OCI-LY3 (cell line): Measurements from ENCODE around the gene WDR11.

ENCODE experiments used
- H2AFZ ChIP-seq: fragments of 200-600, 300-600 bp; shearing (Covaris generic); 2 replicates; pipeline ENCODE4 v1.6.0; 2014; ENCODE audit warnings: antibody characterized with exemption, low read depth, low read length
- H3K27ac ChIP-seq: fragments of 200-600, 300-600 bp; sonication (generic); 2 replicates; pipeline ENCODE4 v1.5.1; 2014; ENCODE audit warnings: mild to moderate bottlenecking, low read length, moderate library complexity, mixed read lengths
- H3K27me3 ChIP-seq: fragments of 200-600, 300-600 bp; sonication (generic); 2 replicates; pipeline ENCODE4 v1.6.1; 2014; ENCODE audit warnings: low read depth, low read length, mixed read lengths
- H3K36me3 ChIP-seq: fragments of 200-600, 300-600 bp; sonication (generic); replicated peaks from 2 replicates; pipeline ENCODE3; 2014; ENCODE audit warnings: low read depth, low read length, mixed read lengths
- H3K4me1 ChIP-seq: fragments of 300-600, 200-600 bp; sonication (generic); 2 replicates; pipeline ENCODE4 v1.6.1; 2014; ENCODE audit warnings: low read length, mixed read lengths
- H3K4me2 ChIP-seq: fragments of 200-600, 300-600 bp; sonication (generic); 2 replicates; pipeline ENCODE4 v1.6.1; 2014; ENCODE audit warnings: low read length, mixed read lengths
- H3K4me3 ChIP-seq: fragments of 300-600, 200-600 bp; sonication (generic); 2 replicates; pipeline ENCODE4 v1.5.1; 2014; ENCODE audit warnings: antibody characterized with exemption, mild to moderate bottlenecking, low read length, moderate library complexity
- H3K79me2 ChIP-seq: fragments of 300-600, 200-600 bp; shearing (Covaris generic); 2 replicates; pipeline ENCODE4 v1.6.1; 2014; ENCODE audit warnings: mild to moderate bottlenecking, low read length, mixed read lengths
- H3K9ac ChIP-seq: fragments of 300-600, 200-600 bp; shearing (Covaris generic); 2 replicates; pipeline ENCODE4 v1.6.0; 2014; ENCODE audit warnings: mild to moderate bottlenecking, low read length, moderate library complexity
- H3K9me3 ChIP-seq: fragments of 200-600, 300-600 bp; shearing (Covaris generic); 2 replicates; pipeline ENCODE4 v1.6.1; 2014; ENCODE audit warnings: low read length, mixed read lengths; ENCODE audit not compliant: insufficient read depth
- H4K20me1 ChIP-seq: fragments of 200-600, 300-600 bp; sonication (generic); 2 replicates; pipeline ENCODE4 v1.6.1; 2016; ENCODE audit warnings: low read length, mixed read lengths; ENCODE audit not compliant: insufficient read depth
- CTCF ChIP-seq: fragments of 200-600, 300-600 bp; sonication (generic); IDR thresholded peaks from 2 replicates; pipeline ENCODE4 v1.5.1; 2014; ENCODE audit warnings: antibody characterized with exemption, low read length, low read depth
- EZH2phosphoT487 ChIP-seq: fragments of 200-600 bp; shearing (Covaris generic); IDR thresholded peaks from 2 replicates; pipeline ENCODE4 v1.6.1; 2018; ENCODE audit warnings: antibody characterized with exemption, mixed run types, low read depth

WDR11 gene

GRCh38 chr10:120805014-120805812 lies 45.9 kb upstream of the WDR11 start:
- Histone ChIP-seq H3K4me3 (no peak overlapping the region), H4K20me1 (no peaks in the 10 kb centered on the region), H3K79me2 (no peaks in the 10 kb centered on the region), H3K4me1 (peaks cover 12% of the 10 kb centered on the region), H3K9ac (no peak overlapping the region), H3K4me2 (no peak overlapping the region), H3K9me3 (no peaks in the 10 kb centered on the region), H3K36me3 (no peaks in the 10 kb centered on the region), H3K27me3 (no peaks in the 10 kb centered on the region), H3K27ac (no peak overlapping the region), H2AFZ (no peak overlapping the region)
- no peak for TF ChIP-seq EZH2phosphoT487
- no peak; the same call in 1 of the 2 replicates for TF ChIP-seq CTCF

GRCh38 chr10:120806081-120806480 lies 45.1 kb upstream of the WDR11 start:
- no peak for TF ChIP-seq CTCF
- TF ChIP-seq EZH2phosphoT487, result no peak
- Histone ChIP-seq H3K4me1 (peaks cover 12% of the 10 kb centered on the region), H3K4me3 (no peak overlapping the region), H2AFZ (no peak overlapping the region), H3K9ac (no peak overlapping the region), H4K20me1 (no peaks in the 10 kb centered on the region), H3K9me3 (no peaks in the 10 kb centered on the region), H3K4me2 (no peak overlapping the region), H3K27ac (no peak overlapping the region), H3K36me3 (no peaks in the 10 kb centered on the region), H3K27me3 (no peaks in the 10 kb centered on the region), H3K79me2 (no peaks in the 10 kb centered on the region)

- Histone ChIP-seq H3K27me3 (no peaks in the 10 kb centered on the region), H3K27ac (no peak overlapping the region), H2AFZ (no peak overlapping the region), H3K36me3 (no peaks in the 10 kb centered on the region), H4K20me1 (no peaks in the 10 kb centered on the region), H3K4me3 (no peak overlapping the region), H3K4me2 (no peak overlapping the region), H3K79me2 (no peaks in the 10 kb centered on the region), H3K9me3 (no peaks in the 10 kb centered on the region), H3K9ac (no peak overlapping the region), H3K4me1 (peaks cover 8% of the 10 kb centered on the region)
- no peak for TF ChIP-seq EZH2phosphoT487
- TF ChIP-seq CTCF, result no peak
These were observed 40.9 kb upstream of the WDR11 start for GRCh38 chr10:120810298-120810697.

GRCh38 chr10:120813085-120813484 lies 38.1 kb upstream of the WDR11 start:
- H3K4me2 ChIP-seq, result no peak overlapping the region
- TF ChIP-seq CTCF (no peak), EZH2phosphoT487 (no peak)

More at GRCh38 chr10:120813085-120813484, 38.1 kb upstream of the WDR11 start:
- Histone ChIP-seq H3K9me3 (no peaks in the 10 kb centered on the region), H2AFZ (no peak overlapping the region), H4K20me1 (no peaks in the 10 kb centered on the region), H3K9ac (no peak overlapping the region), H3K79me2 (no peaks in the 10 kb centered on the region), H3K27me3 (no peaks in the 10 kb centered on the region), H3K27ac (no peak overlapping the region), H3K4me1 (peaks cover 8% of the 10 kb centered on the region), H3K4me3 (no peak overlapping the region), H3K36me3 (no peaks in the 10 kb centered on the region)
